ENCODE data around the gene COL11A2. TPM values are rescaled to one million over a fixed set of nuclear protein-coding genes. Genes with fewer than 3 reads are reported as not detected.
A peak's percentile ranks its signal among the peaks of the same experiment; 100 is the strongest.

The COL11A2 gene
- total RNA-seq, 1 donor from 2014 or later = 3.8 TPM

DNA sequence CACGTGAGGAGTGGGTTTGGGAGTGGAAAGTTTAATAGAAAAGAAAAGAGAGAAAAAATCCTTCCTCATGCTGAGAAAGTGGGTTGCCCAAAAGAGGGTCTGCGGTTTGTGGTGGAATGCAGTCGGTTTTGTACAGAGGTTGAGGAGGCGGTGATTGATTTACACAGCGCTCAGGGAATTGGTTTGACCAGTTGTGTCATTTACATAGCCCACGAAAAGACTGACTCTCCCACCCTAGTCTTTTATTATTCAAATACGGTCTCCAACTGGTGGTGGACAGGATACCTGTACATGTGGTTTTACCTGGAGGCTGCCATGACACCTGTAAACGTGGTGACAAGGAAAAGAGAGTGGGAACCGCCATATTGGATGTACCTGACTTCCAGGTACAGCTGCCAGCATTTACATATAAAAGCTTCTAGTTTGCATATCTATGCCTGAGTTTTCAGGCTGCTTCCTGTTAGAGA, 74.4 kb downstream of the COL11A2 start:
- Mint-ChIP-seq H3K27ac (ENCODE audit: unreplicated experiment) (no peak overlapping the region), H3K4me3 (ENCODE audit: unreplicated experiment) (peak overlapping the region; percentile 82), H3K27me3 (ENCODE audit: unreplicated experiment) (peaks cover 14% of the 10 kb centered on the region), H3K9me3 (ENCODE audit: unreplicated experiment) (peaks cover 3% of the 10 kb centered on the region), H3K36me3 (ENCODE audit: unreplicated experiment) (no peaks in the 10 kb centered on the region), H3K4me1 (ENCODE audit: low read depth, unreplicated experiment) (peaks cover 15% of the 10 kb centered on the region)
- no peak for DNase-seq
- TF ChIP-seq CTCF (IDR thresholded peaks at IDR 0.05; ENCODE audit: partially characterized antibody, unreplicated experiment) = no peak

- no peaks in the 10 kb centered on the region for H3K36me3 Mint-ChIP-seq (ENCODE audit: unreplicated experiment)
- H3K27ac Mint-ChIP-seq (ENCODE audit: unreplicated experiment) = no peak overlapping the region
- peaks cover 17% of the 10 kb centered on the region for H3K4me1 Mint-ChIP-seq (ENCODE audit: low read depth, unreplicated experiment)
- H3K9me3 Mint-ChIP-seq (ENCODE audit: unreplicated experiment) = peaks cover 5% of the 10 kb centered on the region
- TF ChIP-seq CTCF (IDR thresholded peaks at IDR 0.05; ENCODE audit: partially characterized antibody, unreplicated experiment) = no peak
- H3K27me3 Mint-ChIP-seq (ENCODE audit: unreplicated experiment) = peaks cover 14% of the 10 kb centered on the region
- DNase-seq = peak; percentile 32
- H3K4me3 Mint-ChIP-seq (ENCODE audit: unreplicated experiment) = peak overlapping the region; percentile 82
These were observed 75.2 kb downstream of the COL11A2 start for GRCh38 chr6:33116841-33117711.

- H3K36me3 Mint-ChIP-seq (ENCODE audit: unreplicated experiment) = no peaks in the 10 kb centered on the region
- H3K9me3 Mint-ChIP-seq (ENCODE audit: unreplicated experiment) = peaks cover 5% of the 10 kb centered on the region
- H3K27ac Mint-ChIP-seq (ENCODE audit: unreplicated experiment) = no peak overlapping the region
- no peak for TF ChIP-seq CTCF (IDR thresholded peaks at IDR 0.05; ENCODE audit: partially characterized antibody, unreplicated experiment)
- H3K4me3 Mint-ChIP-seq (ENCODE audit: unreplicated experiment) = peak overlapping the region; percentile 82
- H3K4me1 Mint-ChIP-seq (ENCODE audit: low read depth, unreplicated experiment) = peaks cover 15% of the 10 kb centered on the region
- no peak for DNase-seq
- H3K27me3 Mint-ChIP-seq (ENCODE audit: unreplicated experiment) = peaks cover 14% of the 10 kb centered on the region
These were observed 75.8 kb downstream of the COL11A2 start for GRCh38 chr6:33116417-33116816.

DNA sequence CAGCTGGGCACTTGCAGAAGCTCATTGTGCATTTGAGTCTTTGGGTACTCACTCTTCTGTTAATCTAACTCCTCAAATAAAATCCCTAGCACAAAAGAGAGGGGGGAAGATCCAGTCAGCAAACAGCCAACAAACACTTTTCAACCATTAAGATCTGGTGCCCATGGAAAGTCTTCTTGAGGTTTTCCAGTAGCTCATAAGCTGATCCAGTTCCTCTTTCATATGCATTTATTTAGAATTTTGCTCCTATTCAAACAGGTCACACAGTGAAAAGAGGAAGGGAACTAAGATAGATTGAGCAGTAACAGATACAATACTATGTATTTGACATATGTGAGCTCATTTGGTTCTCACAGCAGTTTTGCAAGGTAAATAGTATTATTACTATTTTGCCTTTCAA, 77.9 kb downstream of the COL11A2 start:
- peaks cover 14% of the 10 kb centered on the region for H3K27me3 Mint-ChIP-seq (ENCODE audit: unreplicated experiment)

More for the DNA sequence above, 77.9 kb downstream of the COL11A2 start:
- H3K27ac Mint-ChIP-seq (ENCODE audit: unreplicated experiment) = no peak overlapping the region
- peaks cover 5% of the 10 kb centered on the region for H3K9me3 Mint-ChIP-seq (ENCODE audit: unreplicated experiment)
- no peak overlapping the region for H3K4me3 Mint-ChIP-seq (ENCODE audit: unreplicated experiment)
- no peaks in the 10 kb centered on the region for H3K36me3 Mint-ChIP-seq (ENCODE audit: unreplicated experiment)
- no peak for TF ChIP-seq CTCF (IDR thresholded peaks at IDR 0.05; ENCODE audit: partially characterized antibody, unreplicated experiment)
- H3K4me1 Mint-ChIP-seq (ENCODE audit: low read depth, unreplicated experiment) = peaks cover 16% of the 10 kb centered on the region
- no peak for DNase-seq

All from glutamatergic neuron (in vitro differentiated cells).